Prostate gland (tissue), 2 donors: ENCODE measurements around the gene TBRG1. TPM values are rescaled to one million over a fixed set of nuclear protein-coding genes. Genes with fewer than 3 reads are reported as not detected.

Experiments
- DNase-seq: peaks from one replicate; pipeline ENCODE4 v3.0.0-alpha.2; 2019; ENCODE audit warnings: low spot score
- H3K27ac ChIP-seq, 2 donors: fragments of 200-600 bp; sonication (generic); 2 replicates each; pipeline ENCODE4 v1.5.1; 2017 to 2019
- H3K27me3 ChIP-seq: fragments of 200-600 bp; sonication (generic); replicated peaks from 2 replicates; pipeline ENCODE4 v1.5.1; 2019; ENCODE audit not compliant: insufficient read depth
- H3K36me3 ChIP-seq, 2 donors: fragments of 200-600 bp; sonication (generic); 1 replicate in 1 of 2; 2 replicates in 1 of 2; pipeline versions ENCODE4 v1.5.1 to v1.8.1; 2017 to 2019
- H3K4me1 ChIP-seq: fragments of 200-600 bp; sonication (generic); replicated peaks from 2 replicates; pipeline ENCODE4 v1.5.1; 2019
- H3K4me3 ChIP-seq, 2 donors: fragments of 200-600 bp; sonication (generic); 2 replicates each; pipeline ENCODE4 v1.5.1; 2017 to 2019
- H3K9me3 ChIP-seq: fragments of 200-600 bp; sonication (generic); 2 replicates; pipeline ENCODE4 v1.5.1; 2017
- CTCF ChIP-seq, 4 experiments: fragments of 200-600 bp in 2 of 4; fragments of 450-650 bp in 2 of 4; sonication (generic) in 2 of 4; IDR thresholded peaks; 1 replicate in 3 of 4; 2 replicates in 1 of 4; pipeline ENCODE4 v1.5.1; 2016 to 2019; ENCODE audit warnings: antibody characterized with exemption in 4 of 4, mild to moderate bottlenecking in 2 of 4, moderate library complexity in 2 of 4
- POLR2A ChIP-seq: fragments of 450-650 bp; IDR thresholded peaks from one replicate; pipeline ENCODE4 v1.6.1; 2016; ENCODE audit warnings: antibody characterized with exemption, mild to moderate bottlenecking
- POLR2AphosphoS5 ChIP-seq: sonication (generic); formaldehyde crosslinking; IDR thresholded peaks from one replicate; pipeline ENCODE4 v1.6.1; 2017; ENCODE audit warnings: antibody characterized with exemption
- WGBS: methylation state at CpG from one replicate; pipeline ENCODE4 v1.1.5; 2018; 5-methylcytosine and 5-hydroxymethylcytosine counted together
- intact Hi-C: fragments of 100-400 bp; cut with DNase I; formaldehyde crosslinking; loops from one replicate; pipeline ENCODE4 v1.14.2; 2022
- total RNA-seq, 2 donors: library from RNA; depleted of rRNA; stranded (reverse); fragments of >200 nt; gene quantifications; one replicate each; pipeline ENCODE4 v1.1.0, GENCODE V29; 2016

TBRG1 gene
- total RNA-seq, 2 donors from 2014 or later: 30.8 to 33.8 TPM

- Histone ChIP-seq H3K36me3 (no peaks in the 10 kb centered on the region), H3K9me3 (no peaks in the 10 kb centered on the region), H3K27me3 (no peaks in the 10 kb centered on the region), H3K4me1 (no peaks in the 10 kb centered on the region), H3K4me3 (no peak overlapping the region), H3K27ac (no peak overlapping the region)
- no peak for TF ChIP-seq POLR2A
- TF ChIP-seq POLR2AphosphoS5: no peak
- TF ChIP-seq CTCF (IDR thresholded peaks at IDR 0.05): no peak
- WGBS: 62% methylated on average over 5 of the region's 5 CpGs
- intact Hi-C loops: no loop called here
- no peak for DNase-seq
These were observed 35.2 kb downstream of the TBRG1 start for GRCh38 chr11:124657904-124658303.

- no peaks in the 10 kb centered on the region for H3K4me1 ChIP-seq
- no peaks in the 10 kb centered on the region for H3K27me3 ChIP-seq
- H3K27ac ChIP-seq: no peak overlapping the region
- TF ChIP-seq POLR2AphosphoS5: no peak
- TF ChIP-seq POLR2A: no peak
- TF ChIP-seq CTCF (IDR thresholded peaks at IDR 0.05): no peak
- DNase-seq: no peak
- WGBS: 88% methylated on average over 3 of the region's 3 CpGs
- intact Hi-C loops: no loop called here
- no peaks in the 10 kb centered on the region for H3K36me3 ChIP-seq
- H3K9me3 ChIP-seq: no peaks in the 10 kb centered on the region
- no peak overlapping the region for H3K4me3 ChIP-seq
These were observed 35.8 kb downstream of the TBRG1 start for GRCh38 chr11:124658501-124658900.

GRCh38 chr11:124658986-124659385 is 36.3 kb downstream of the TBRG1 start:
- 94% methylated on average over 1 of the region's 1 CpG for WGBS
- no peak for TF ChIP-seq POLR2A
- DNase-seq: no peak
- intact Hi-C loops: no loop called here
- no peaks in the 10 kb centered on the region for H3K36me3 ChIP-seq
- H3K27me3 ChIP-seq: no peaks in the 10 kb centered on the region
- H3K4me1 ChIP-seq: no peaks in the 10 kb centered on the region
- H3K4me3 ChIP-seq: no peak overlapping the region
- no peak overlapping the region for H3K27ac ChIP-seq
- H3K9me3 ChIP-seq: no peaks in the 10 kb centered on the region

GRCh38 chr11:124661553-124661952 is 38.9 kb downstream of the TBRG1 start:
- TF ChIP-seq POLR2A (no peak), CTCF (IDR thresholded peaks at IDR 0.05) (no peak), POLR2AphosphoS5 (no peak)
- Histone ChIP-seq H3K9me3 (no peaks in the 10 kb centered on the region), H3K27me3 (no peaks in the 10 kb centered on the region), H3K36me3 (no peaks in the 10 kb centered on the region), H3K4me3 (no peak overlapping the region), H3K4me1 (no peaks in the 10 kb centered on the region), H3K27ac (no peak overlapping the region)
- no peak for DNase-seq
- intact Hi-C loops: no loop called here

- no peak for TF ChIP-seq POLR2A
- TF ChIP-seq POLR2AphosphoS5: no peak
- no peak for TF ChIP-seq CTCF (IDR thresholded peaks at IDR 0.05)
- DNase-seq: no peak
- H3K4me1 ChIP-seq: no peaks in the 10 kb centered on the region
- H3K27ac ChIP-seq: no peak overlapping the region
- no peaks in the 10 kb centered on the region for H3K9me3 ChIP-seq
- no peaks in the 10 kb centered on the region for H3K27me3 ChIP-seq
- intact Hi-C loops: no loop called here
- H3K4me3 ChIP-seq: no peak overlapping the region
- WGBS: 90% methylated on average over 4 of the region's 4 CpGs
- no peaks in the 10 kb centered on the region for H3K36me3 ChIP-seq
These were observed 39.4 kb downstream of the TBRG1 start for GRCh38 chr11:124662106-124662505.
